Lower leg skin (tissue), 3 donors: ENCODE data around the gene MBOAT1.

ENCODE experiments used
- CTCF ChIP-seq, 3 donors: fragments of 450-650 bp; IDR thresholded peaks; one replicate each; pipeline ENCODE4 v1.5.1; 2016; ENCODE audit warnings: antibody characterized with exemption in 3 of 3, mild to moderate bottlenecking in 3 of 3, moderate library complexity in 2 of 3
- POLR2A ChIP-seq, 2 donors: fragments of 450-650 bp; IDR thresholded peaks; one replicate each; pipeline ENCODE4 v1.6.1; 2016 to 2017; ENCODE audit warnings: antibody characterized with exemption in 2 of 2, mild to moderate bottlenecking in 1 of 2, moderate library complexity in 1 of 2

DNA sequence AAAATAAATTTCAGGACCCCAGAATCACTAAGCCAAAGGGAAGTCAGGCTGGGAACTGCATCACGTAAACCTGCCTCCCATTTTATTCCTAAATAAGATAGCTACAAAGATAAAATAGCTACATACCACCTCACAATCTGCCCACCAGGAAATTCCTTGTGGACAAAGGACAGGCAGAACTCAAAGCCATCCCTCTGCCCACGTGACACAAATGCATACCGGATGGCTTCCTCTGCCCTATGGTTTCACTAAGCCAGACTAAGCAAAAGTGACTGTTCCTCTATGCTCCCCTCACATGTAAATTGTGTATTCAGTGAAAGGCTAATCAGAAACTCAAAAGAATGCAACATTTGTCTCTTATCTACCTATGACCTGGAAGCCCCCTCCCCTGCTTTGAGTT is 15.0 kb downstream of the MBOAT1 start:
- TF ChIP-seq CTCF (IDR thresholded peaks at IDR 0.05), result no peak
- TF ChIP-seq POLR2A (IDR thresholded peaks at IDR 0.05), result no peak
